ENCODE results near the gene FOXL2. TPM values are rescaled to one million over a fixed set of nuclear protein-coding genes. Genes with fewer than 3 reads are reported as not detected.

The FOXL2 gene
- total RNA-seq, 1 donor from 2014 or later, result 0.09 TPM

GRCh38 chr3:138915503-138916498, 31.1 kb downstream of the FOXL2 start:
- H3K4me3 Mint-ChIP-seq, result peak overlapping the region; percentile 93
- peak overlapping the region; percentile 71 for H3K27ac Mint-ChIP-seq (ENCODE audit: unreplicated experiment)
- H3K36me3 Mint-ChIP-seq (ENCODE audit: low read depth), result no peaks in the 10 kb centered on the region
- peak; percentile 94 for DNase-seq (ENCODE audit: low read depth, low spot score)
- peak; percentile 79 for TF ChIP-seq CTCF (conservative IDR thresholded peaks at IDR 0.05)
- no peaks in the 10 kb centered on the region for H3K9me3 Mint-ChIP-seq
- peaks cover 5% of the 10 kb centered on the region for H3K4me1 Mint-ChIP-seq
- H3K27me3 Mint-ChIP-seq (ENCODE audit: low read depth), result peaks cover 31% of the 10 kb centered on the region

GRCh38 chr3:138914870-138915502, 32.0 kb downstream of the FOXL2 start:
- Mint-ChIP-seq H3K4me1 (peaks cover 5% of the 10 kb centered on the region), H3K27ac (ENCODE audit: unreplicated experiment) (no peak overlapping the region), H3K4me3 (peak overlapping the region; percentile 63), H3K36me3 (ENCODE audit: low read depth) (no peaks in the 10 kb centered on the region), H3K9me3 (no peaks in the 10 kb centered on the region), H3K27me3 (ENCODE audit: low read depth) (peaks cover 30% of the 10 kb centered on the region)
- DNase-seq (ENCODE audit: low read depth, low spot score), result no peak
- TF ChIP-seq CTCF (conservative IDR thresholded peaks at IDR 0.05), result no peak

- Mint-ChIP-seq H3K27ac (ENCODE audit: unreplicated experiment) (no peak overlapping the region), H3K36me3 (ENCODE audit: low read depth) (no peaks in the 10 kb centered on the region), H3K4me1 (peaks cover 5% of the 10 kb centered on the region), H3K27me3 (ENCODE audit: low read depth) (peaks cover 18% of the 10 kb centered on the region), H3K4me3 (no peak overlapping the region), H3K9me3 (no peaks in the 10 kb centered on the region)
- no peak for DNase-seq (ENCODE audit: low read depth, low spot score)
- TF ChIP-seq CTCF (conservative IDR thresholded peaks at IDR 0.05), result no peak
Measured at GRCh38 chr3:138913766-138914165, 33.2 kb downstream of the FOXL2 start.

- no peak for TF ChIP-seq CTCF (conservative IDR thresholded peaks at IDR 0.05)
- H3K36me3 Mint-ChIP-seq (ENCODE audit: low read depth), result no peaks in the 10 kb centered on the region
- no peaks in the 10 kb centered on the region for H3K9me3 Mint-ChIP-seq
- H3K4me1 Mint-ChIP-seq, result peaks cover 5% of the 10 kb centered on the region
- H3K27ac Mint-ChIP-seq (ENCODE audit: unreplicated experiment), result no peak overlapping the region
- no peak for DNase-seq (ENCODE audit: low read depth, low spot score)
- H3K4me3 Mint-ChIP-seq, result no peak overlapping the region
- H3K27me3 Mint-ChIP-seq (ENCODE audit: low read depth), result peaks cover 7% of the 10 kb centered on the region
Measured at GRCh38 chr3:138912237-138912636, 34.7 kb downstream of the FOXL2 start.

- DNase-seq (ENCODE audit: low read depth, low spot score), result no peak
- Mint-ChIP-seq H3K27me3 (ENCODE audit: low read depth) (peaks cover 4% of the 10 kb centered on the region), H3K9me3 (no peaks in the 10 kb centered on the region), H3K4me3 (no peak overlapping the region), H3K36me3 (ENCODE audit: low read depth) (no peaks in the 10 kb centered on the region), H3K27ac (ENCODE audit: unreplicated experiment) (no peak overlapping the region), H3K4me1 (peaks cover 5% of the 10 kb centered on the region)
- TF ChIP-seq CTCF (conservative IDR thresholded peaks at IDR 0.05), result no peak
Measured at GRCh38 chr3:138911621-138912020, 35.3 kb downstream of the FOXL2 start.

All from neural crest cell (in vitro differentiated cells).